H9 (cell line): ENCODE data around the gene LYZL2. TPM values are rescaled to one million over a fixed set of nuclear protein-coding genes. Genes with fewer than 3 reads are reported as not detected.

Source experiments
- DNase-seq: peaks from one replicate; pipeline ENCODE4 v3.0.0-alpha.2; 2017
- H2AFZ ChIP-seq: one replicate; pipeline ENCODE4 v1.6.1; 2013; ENCODE audit warnings: mild to moderate bottlenecking, low read length, control low read depth, moderate library complexity
- H2AK5ac ChIP-seq: 2 replicates; pipeline ENCODE4 v1.6.1; 2013; ENCODE audit warnings: low read length, control low read depth, mixed read lengths; ENCODE audit not compliant: insufficient read length
- H2BK120ac ChIP-seq: one replicate; pipeline ENCODE4 v1.6.1; 2013; ENCODE audit warnings: low read depth, mild to moderate bottlenecking, low read length, control low read depth, inconsistent platforms; ENCODE audit not compliant: poor library complexity, severe bottlenecking
- H2BK12ac ChIP-seq: 2 replicates; pipeline ENCODE4 v1.6.1; 2013; ENCODE audit warnings: low read length, control low read depth, mixed read lengths, low read depth; ENCODE audit not compliant: insufficient read length
- H2BK15ac ChIP-seq: 2 replicates; pipeline ENCODE4 v1.6.1; 2013; ENCODE audit warnings: low read depth, low read length, control low read depth
- H2BK20ac ChIP-seq: one replicate; pipeline ENCODE4 v1.6.1; 2013; ENCODE audit warnings: low read depth, mild to moderate bottlenecking, low read length, control low read depth, inconsistent platforms; ENCODE audit not compliant: poor library complexity, severe bottlenecking
- H2BK5ac ChIP-seq: 2 replicates; pipeline ENCODE4 v1.6.1; 2013; ENCODE audit warnings: low read length, control low read depth, mixed read lengths; ENCODE audit not compliant: insufficient read length
- H3K14ac ChIP-seq: 2 replicates; pipeline ENCODE4 v1.6.1; 2013; ENCODE audit warnings: low read length, control low read depth; ENCODE audit not compliant: insufficient read depth
- H3K18ac ChIP-seq: 2 replicates; pipeline ENCODE4 v1.6.1; 2013; ENCODE audit warnings: low read depth, mild to moderate bottlenecking, mixed read lengths, low read length, control low read depth; ENCODE audit not compliant: insufficient read length
- H3K23ac ChIP-seq: 2 replicates; pipeline ENCODE4 v1.6.1; 2013; ENCODE audit warnings: low read length, control low read depth, mixed read lengths, low read depth; ENCODE audit not compliant: insufficient read length
- H3K23me2 ChIP-seq: 2 replicates; pipeline ENCODE4 v1.6.1; 2013; ENCODE audit warnings: low read depth, mild to moderate bottlenecking, mixed read lengths, low read length, control low read depth; ENCODE audit not compliant: insufficient read length, poor library complexity, severe bottlenecking
- H3K27ac ChIP-seq: 2 replicates; pipeline ENCODE4 v1.5.1; 2013; ENCODE audit warnings: low read length, control low read depth, mixed read lengths, low read depth; ENCODE audit not compliant: insufficient read length
- H3K27me3 ChIP-seq: 2 replicates; pipeline ENCODE4 v1.6.1; 2013; ENCODE audit warnings: low read length, control low read depth, inconsistent platforms; ENCODE audit not compliant: insufficient read depth
- H3K4ac ChIP-seq: 2 replicates; pipeline ENCODE4 v1.6.1; 2013; ENCODE audit warnings: low read depth, mild to moderate bottlenecking, control low read depth, inconsistent platforms, low read length, moderate library complexity
- H3K4me1 ChIP-seq: 2 replicates; pipeline ENCODE4 v1.6.1; 2013; ENCODE audit warnings: low read length, control low read depth, inconsistent platforms; ENCODE audit not compliant: insufficient read depth
- H3K4me2 ChIP-seq: 2 replicates; pipeline ENCODE4 v1.6.1; 2013; ENCODE audit warnings: low read length, control low read depth, mixed read lengths; ENCODE audit not compliant: insufficient read length, insufficient read depth
- H3K56ac ChIP-seq: 2 replicates; pipeline ENCODE4 v1.6.1; 2013; ENCODE audit warnings: low read depth, mild to moderate bottlenecking, mixed read lengths, low read length, control low read depth; ENCODE audit not compliant: insufficient read length
- H3K79me1 ChIP-seq: 2 replicates; pipeline ENCODE4 v1.6.1; 2013; ENCODE audit warnings: low read depth, mild to moderate bottlenecking, moderate library complexity, low read length, control low read depth, inconsistent platforms; ENCODE audit not compliant: insufficient read depth, poor library complexity, severe bottlenecking
- H3K79me2 ChIP-seq: 2 replicates; pipeline ENCODE4 v1.6.1; 2013; ENCODE audit warnings: low read length, control low read depth, inconsistent platforms; ENCODE audit not compliant: insufficient read depth
- H3K9ac ChIP-seq: 2 replicates; pipeline ENCODE4 v1.6.1; 2013; ENCODE audit warnings: low read length, control low read depth, mixed read lengths; ENCODE audit not compliant: insufficient read length; ENCODE audit errors: extremely low read depth
- H3K9me3 ChIP-seq: one replicate; pipeline ENCODE4 v1.6.1; 2013; ENCODE audit warnings: low read depth, low read length, inconsistent platforms; ENCODE audit not compliant: control insufficient read depth
- H3T11ph ChIP-seq: one replicate; pipeline ENCODE4 v1.6.1; 2013; ENCODE audit warnings: mild to moderate bottlenecking, low read length, control low read depth, inconsistent platforms
- H4K20me1 ChIP-seq: one replicate; pipeline ENCODE4 v1.6.1; 2013; ENCODE audit not compliant: control insufficient read depth, insufficient read length, insufficient read depth
- H4K5ac ChIP-seq: 2 replicates; pipeline ENCODE4 v1.6.1; 2013; ENCODE audit warnings: low read depth, mild to moderate bottlenecking, mixed read lengths, low read length, control low read depth; ENCODE audit not compliant: insufficient read length
- H4K8ac ChIP-seq: replicated peaks from 2 replicates; pipeline ENCODE4 v1.6.1; 2013; ENCODE audit warnings: low read length, control low read depth, mixed read lengths, low read depth; ENCODE audit not compliant: insufficient read length
- H4K91ac ChIP-seq: 2 replicates; pipeline ENCODE4 v1.6.1; 2013; ENCODE audit warnings: low read depth, mild to moderate bottlenecking, moderate library complexity, mixed read lengths, low read length, control low read depth; ENCODE audit not compliant: insufficient read length
- H3K27ac Mint-ChIP-seq, 3 experiments: 2 replicates in 2 of 3; 3 replicates in 1 of 3; pipeline ENCODE4 v1.8.0; 2020 to 2021; ENCODE audit warnings: mixed read lengths in 3 of 3, mild to moderate bottlenecking in 1 of 3, moderate library complexity in 1 of 3
- H3K27me3 Mint-ChIP-seq: 2 replicates; pipeline ENCODE4 v1.8.0; 2021; ENCODE audit warnings: low read depth, mild to moderate bottlenecking, moderate library complexity, mixed read lengths
- H3K36me3 Mint-ChIP-seq, 3 experiments: 2 replicates in 2 of 3; 3 replicates in 1 of 3; pipeline ENCODE4 v1.8.0; 2020 to 2021; ENCODE audit warnings: low read depth in 3 of 3, mixed read lengths in 3 of 3; ENCODE audit not compliant: insufficient read depth in 1 of 3
- H3K4me1 Mint-ChIP-seq, 2 experiments: 2 replicates each; pipeline ENCODE4 v1.8.0; 2020; ENCODE audit warnings: mixed read lengths in 2 of 2
- H3K4me3 Mint-ChIP-seq, 2 experiments: 2 replicates in 1 of 2; 3 replicates in 1 of 2; pipeline ENCODE4 v1.8.0; 2020 to 2021; ENCODE audit warnings: mild to moderate bottlenecking in 2 of 2, mixed read lengths in 2 of 2, moderate library complexity in 1 of 2
- H3K9me3 Mint-ChIP-seq, 2 experiments: 2 replicates in 1 of 2; 3 replicates in 1 of 2; pipeline ENCODE4 v1.8.0; 2020; ENCODE audit warnings: mild to moderate bottlenecking in 2 of 2, mixed read lengths in 2 of 2, moderate library complexity in 1 of 2
- WGBS: extraction: QIAGEN DNeasy Blood & Tissue Kit; methylation state at CpG from one replicate; pipeline ENCODE4 v1.1.7; 2013; ENCODE audit warnings: missing lambda C conversion rate, low lambda C conversion rate, mixed read lengths; ENCODE audit not compliant: insufficient read length; ENCODE audit errors: extremely low coverage; 5-methylcytosine and 5-hydroxymethylcytosine counted together
- total RNA-seq: library from RNA; stranded (reverse); gene quantifications from 2 replicates; pipeline ENCODE4 v1.2.1, GENCODE V29; 2021
- TF ChIP-seq, protein P1 (sequence below): fragments of 200-600 bp; sonication (generic); conservative IDR thresholded peaks from 3 replicates; pipeline ENCODE4 v1.8.0; 2021; ENCODE audit warnings: antibody characterized with exemption, mild to moderate bottlenecking

Gene LYZL2
- total RNA-seq, 1 experiment from 2014 or later = not detected

DNA sequence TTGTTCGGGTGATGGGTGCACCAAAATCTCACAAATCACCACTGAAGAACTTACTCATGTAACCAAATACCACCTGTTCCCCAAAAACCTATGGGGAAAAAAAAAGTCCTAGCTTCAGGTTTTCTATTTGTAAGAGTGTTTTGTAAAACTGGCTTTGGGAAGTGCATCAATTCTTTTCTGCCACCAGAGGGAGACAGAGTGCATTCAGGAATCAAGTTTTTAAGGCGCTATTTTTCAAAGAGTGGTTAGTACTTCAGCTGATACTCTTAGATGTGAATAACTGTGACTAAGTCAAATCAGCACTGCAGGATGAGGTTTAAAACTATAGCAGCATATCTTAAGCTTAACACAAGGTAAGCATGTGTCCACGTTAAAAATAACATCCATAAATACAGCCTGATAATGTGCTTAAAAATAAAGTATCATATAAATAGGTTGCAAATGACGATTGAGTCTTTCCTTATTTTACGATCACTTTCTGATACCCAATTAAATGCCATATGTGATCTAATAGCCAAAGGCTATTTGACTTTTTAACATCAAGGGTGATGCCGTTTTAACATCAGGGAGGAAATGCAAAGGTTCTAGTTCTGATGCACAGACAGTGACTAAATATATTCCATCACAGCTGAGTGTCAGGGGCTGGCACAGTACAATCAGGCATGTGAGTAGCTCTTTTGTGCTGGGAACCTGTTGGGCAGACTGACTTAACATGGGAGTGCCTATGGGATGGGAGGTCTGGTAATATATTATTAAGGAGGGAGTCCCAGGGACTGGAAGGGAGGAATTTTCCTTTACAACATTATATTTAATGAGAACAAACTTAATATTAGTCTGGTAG is 10.6 kb upstream of the LYZL2 start:
- no peak overlapping the region for H3K4ac ChIP-seq
- no peak overlapping the region for H2AFZ ChIP-seq
- H2BK12ac ChIP-seq = no peak overlapping the region
- H3K9ac ChIP-seq = no peak overlapping the region
- no peak overlapping the region for H2BK15ac ChIP-seq
- Mint-ChIP-seq H3K4me1 (peaks cover 30 to 31% of the 10 kb centered on the region in 2 experiments), H3K9me3 (no peaks in the 10 kb centered on the region; a peak in 1 of 5 replicates), H3K27me3 (peaks cover 14% of the 10 kb centered on the region), H3K4me3 (no peak overlapping the region), H3K36me3 (no peaks in the 10 kb centered on the region; a peak in 3 of 7 replicates), H3K27ac (no peak overlapping the region)
- no peak overlapping the region for H3K56ac ChIP-seq
- DNase-seq = no peak
- H3K4me1 ChIP-seq = no peaks in the 10 kb centered on the region; the same call in 1 of the 2 replicates
- no peaks in the 10 kb centered on the region for H3K79me1 ChIP-seq
- H3K4me2 ChIP-seq = no peak overlapping the region
- WGBS = no CpG with 5 or more reads among the region's 6 CpGs
- no peaks in the 10 kb centered on the region for H3K79me2 ChIP-seq
- H3K23me2 ChIP-seq = no peaks in the 10 kb centered on the region
- no peaks in the 10 kb centered on the region for H3K9me3 ChIP-seq
- H3K18ac ChIP-seq = no peak overlapping the region
- H2BK5ac ChIP-seq = no peak overlapping the region
- TF ChIP-seq, protein P1, sequence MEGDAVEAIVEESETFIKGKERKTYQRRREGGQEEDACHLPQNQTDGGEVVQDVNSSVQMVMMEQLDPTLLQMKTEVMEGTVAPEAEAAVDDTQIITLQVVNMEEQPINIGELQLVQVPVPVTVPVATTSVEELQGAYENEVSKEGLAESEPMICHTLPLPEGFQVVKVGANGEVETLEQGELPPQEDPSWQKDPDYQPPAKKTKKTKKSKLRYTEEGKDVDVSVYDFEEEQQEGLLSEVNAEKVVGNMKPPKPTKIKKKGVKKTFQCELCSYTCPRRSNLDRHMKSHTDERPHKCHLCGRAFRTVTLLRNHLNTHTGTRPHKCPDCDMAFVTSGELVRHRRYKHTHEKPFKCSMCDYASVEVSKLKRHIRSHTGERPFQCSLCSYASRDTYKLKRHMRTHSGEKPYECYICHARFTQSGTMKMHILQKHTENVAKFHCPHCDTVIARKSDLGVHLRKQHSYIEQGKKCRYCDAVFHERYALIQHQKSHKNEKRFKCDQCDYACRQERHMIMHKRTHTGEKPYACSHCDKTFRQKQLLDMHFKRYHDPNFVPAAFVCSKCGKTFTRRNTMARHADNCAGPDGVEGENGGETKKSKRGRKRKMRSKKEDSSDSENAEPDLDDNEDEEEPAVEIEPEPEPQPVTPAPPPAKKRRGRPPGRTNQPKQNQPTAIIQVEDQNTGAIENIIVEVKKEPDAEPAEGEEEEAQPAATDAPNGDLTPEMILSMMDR = peak; percentile 88
- no peak overlapping the region for H2AK5ac ChIP-seq
- H3K14ac ChIP-seq = no peak overlapping the region
- no peak overlapping the region for H3T11ph ChIP-seq
- no peak overlapping the region for H2BK20ac ChIP-seq
- no peak overlapping the region for H4K91ac ChIP-seq
- no peaks in the 10 kb centered on the region for H4K20me1 ChIP-seq
- no peak overlapping the region for H4K5ac ChIP-seq
- no peak overlapping the region for H3K27ac ChIP-seq
- no peaks in the 10 kb centered on the region for H3K27me3 ChIP-seq
- H2BK120ac ChIP-seq = no peak overlapping the region
- no peak overlapping the region for H3K23ac ChIP-seq
- no peak overlapping the region for H4K8ac ChIP-seq
